NCI-H1694 treated with DMSO at 0.1 percent for 48 hours (cell line): Measurements from ENCODE around the gene ABCF2.

Source experiments
- DNase-seq: peaks from one replicate; lab custom pipeline; 2025; lab: John Stamatoyannopoulos, UW

ABCF2 gene

GRCh38 chr7:151225948-151226510 is 976 bp downstream of the ABCF2 start:
- DNase-seq, result no peak

GRCh38 chr7:151223728-151224127 is 3.3 kb downstream of the ABCF2 start:
- DNase-seq, result no peak

GRCh38 chr7:151218170-151218569 is 8.8 kb downstream of the ABCF2 start:
- DNase-seq, result no peak

GRCh38 chr7:151215396-151215795 is 11.6 kb downstream of the ABCF2 start:
- no peak for DNase-seq

- DNase-seq, result no peak
Observed at GRCh38 chr7:151213826-151214225, 13.2 kb downstream of the ABCF2 start.

GRCh38 chr7:151212626-151213025 is 14.4 kb downstream of the ABCF2 start:
- DNase-seq, result no peak

GRCh38 chr7:151211155-151211772 is 15.7 kb downstream of the ABCF2 start:
- DNase-seq, result no peak

- DNase-seq, result no peak
Observed at GRCh38 chr7:151210087-151210854, 16.7 kb downstream of the ABCF2 start, which contains the start of gene H2BK1. H2BK1 (minus strand) TSS chr7:151210488; CDS start chr7:151210318, 170 bp downstream.

- DNase-seq, result no peak
Observed at GRCh38 chr7:151209588-151209987, 17.4 kb downstream of the ABCF2 start.

GRCh38 chr7:151208253-151208862 is 18.6 kb downstream of the ABCF2 start:
- no peak for DNase-seq

GRCh38 chr7:151207804-151208203 is 19.2 kb downstream of the ABCF2 start:
- DNase-seq, result no peak

GRCh38 chr7:151207315-151207714 is 19.7 kb downstream of the ABCF2 start:
- no peak for DNase-seq

GRCh38 chr7:151206914-151207313 is 20.1 kb downstream of the ABCF2 start:
- DNase-seq, result no peak

GRCh38 chr7:151205730-151206129 is 21.3 kb downstream of the ABCF2 start:
- DNase-seq, result no peak

GRCh38 chr7:151204383-151205032 is 22.5 kb downstream of the ABCF2 start:
- no peak for DNase-seq

GRCh38 chr7:151202836-151203235 is 24.2 kb downstream of the ABCF2 start:
- DNase-seq, result no peak

- DNase-seq, result no peak
Observed at GRCh38 chr7:151201751-151202150, 25.3 kb downstream of the ABCF2 start.

- no peak for DNase-seq
Observed at GRCh38 chr7:151201344-151201743, 25.7 kb downstream of the ABCF2 start.

GRCh38 chr7:151198945-151199848 is 27.8 kb downstream of the ABCF2 start:
- DNase-seq, result peak; percentile 49

- DNase-seq, result no peak
Observed at GRCh38 chr7:151197932-151198331, 29.1 kb downstream of the ABCF2 start.
